ENCODE measurements around the gene TWSG1. TPM values are rescaled to one million over a fixed set of nuclear protein-coding genes. Genes with fewer than 3 reads are reported as not detected.

TWSG1 gene
- total and polyA plus RNA-seq, 7 donors, result 3.6 to 8.5 (median 7.0) TPM

GRCh38 chr18:9323750-9324445, 10.7 kb upstream of the TWSG1 start:
- ATAC-seq, result peak in 1 of 4 donors; percentile 34
- DNase-seq, result no peak
- H3K9me3 ChIP-seq, result no peaks in the 10 kb centered on the region
- 40 to 45% (median 40%) methylated on average over 3 of the region's 3 CpGs for WGBS, 3 donors
- peaks cover 0 to 8% (median 2%) of the 10 kb centered on the region in 3 donors for H3K27me3 ChIP-seq (ENCODE audit: insufficient read depth in 3 of 3, low read length in 2 of 3)
- TF ChIP-seq CTCF (IDR thresholded peaks at IDR 0.05), result no peak
- H3K4me3 ChIP-seq, result no peak overlapping the region
- no peaks in the 10 kb centered on the region for H3K4me1 ChIP-seq
- no peaks in the 10 kb centered on the region for H3K36me3 ChIP-seq (ENCODE audit: insufficient read depth in 1 of 2, low read depth in 1 of 2)
- H3K27ac ChIP-seq, result no peak overlapping the region
- intact Hi-C loops (cut with DNase I), result no loop called here

- Histone ChIP-seq H3K27me3 (ENCODE audit: insufficient read depth in 3 of 3, low read length in 2 of 3) (peaks cover 0 to 8% (median 2%) of the 10 kb centered on the region in 3 donors), H3K9me3 (no peaks in the 10 kb centered on the region), H3K27ac (no peak overlapping the region), H3K4me1 (no peaks in the 10 kb centered on the region), H3K36me3 (ENCODE audit: insufficient read depth in 1 of 2, low read depth in 1 of 2) (no peaks in the 10 kb centered on the region), H3K4me3 (no peak overlapping the region)
- TF ChIP-seq CTCF (IDR thresholded peaks at IDR 0.05), result no peak
- intact Hi-C loops (cut with DNase I), result no loop called here
- WGBS, 3 donors, result 41 to 47% (median 43%) methylated on average over 2 of the region's 2 CpGs
- no peak for ATAC-seq
- DNase-seq, result no peak
These were observed 8.9 kb upstream of the TWSG1 start for GRCh38 chr18:9325716-9326115.

GRCh38 chr18:9328776-9329175, 5.8 kb upstream of the TWSG1 start:
- H3K36me3 ChIP-seq (ENCODE audit: insufficient read depth in 1 of 2, low read depth in 1 of 2), result no peaks in the 10 kb centered on the region
- H3K27ac ChIP-seq, result no peak overlapping the region
- H3K4me3 ChIP-seq, result no peak overlapping the region
- no peaks in the 10 kb centered on the region for H3K27me3 ChIP-seq (ENCODE audit: insufficient read depth in 3 of 3, low read length in 2 of 3)
- ATAC-seq (no peak), DNase-seq (no peak)
- no peaks in the 10 kb centered on the region for H3K4me1 ChIP-seq
- WGBS, 3 donors, result 45 to 64% (median 61%) methylated on average over 2 of the region's 2 CpGs
- intact Hi-C loops (cut with DNase I), result no loop called here
- no peaks in the 10 kb centered on the region for H3K9me3 ChIP-seq
- TF ChIP-seq CTCF (IDR thresholded peaks at IDR 0.05), result no peak

GRCh38 chr18:9329471-9329870, 5.1 kb upstream of the TWSG1 start:
- H3K27me3 ChIP-seq (ENCODE audit: insufficient read depth in 3 of 3, low read length in 2 of 3), result no peaks in the 10 kb centered on the region
- WGBS, 3 donors, result 44 to 96% (median 86%) methylated on average over 1 of the region's 1 CpG
- H3K27ac ChIP-seq, result no peak overlapping the region
- DNase-seq (no peak), ATAC-seq (no peak)
- no peak for TF ChIP-seq CTCF (IDR thresholded peaks at IDR 0.05)
- intact Hi-C loops (cut with DNase I), result no loop called here
- no peaks in the 10 kb centered on the region for H3K36me3 ChIP-seq (ENCODE audit: insufficient read depth in 1 of 2, low read depth in 1 of 2)
- no peaks in the 10 kb centered on the region for H3K4me1 ChIP-seq
- H3K9me3 ChIP-seq, result no peaks in the 10 kb centered on the region
- no peak overlapping the region for H3K4me3 ChIP-seq

- Histone ChIP-seq H3K27ac (no peak overlapping the region), H3K9me3 (no peaks in the 10 kb centered on the region), H3K4me1 (peaks cover 2% of the 10 kb centered on the region), H3K4me3 (no peak overlapping the region), H3K36me3 (ENCODE audit: insufficient read depth in 1 of 2, low read depth in 1 of 2) (no peaks in the 10 kb centered on the region), H3K27me3 (ENCODE audit: insufficient read depth in 3 of 3, low read length in 2 of 3) (no peaks in the 10 kb centered on the region)
- ATAC-seq (no peak), DNase-seq (no peak)
- no peak for TF ChIP-seq CTCF (IDR thresholded peaks at IDR 0.05)
- intact Hi-C loops (cut with DNase I), result loop anchor here (5.0 to 10.0 kb wide), 2 partner anchors 187 to 256 kb away; no protein-coding TSS in a partner anchor
- WGBS, 3 donors, result 81 to 89% (median 83%) methylated on average over 3 of the region's 3 CpGs
These were observed 4.2 kb upstream of the TWSG1 start for GRCh38 chr18:9330419-9330818.
